SKM-1 treated with dmso at 0.1 percent for 144 hours (cell line): ENCODE results near the gene BACH2.
"Not testable (repeated sequence)": the region's sequence is repeated elsewhere in the genome, so short reads cannot be mapped to it uniquely, and the experiment has no call there.

ENCODE experiments used
- DNase-seq: peaks from one replicate; lab custom pipeline; 2025; ENCODE audit not compliant: unreplicated experiment; lab: John Stamatoyannopoulos, UW

Gene BACH2

DNA sequence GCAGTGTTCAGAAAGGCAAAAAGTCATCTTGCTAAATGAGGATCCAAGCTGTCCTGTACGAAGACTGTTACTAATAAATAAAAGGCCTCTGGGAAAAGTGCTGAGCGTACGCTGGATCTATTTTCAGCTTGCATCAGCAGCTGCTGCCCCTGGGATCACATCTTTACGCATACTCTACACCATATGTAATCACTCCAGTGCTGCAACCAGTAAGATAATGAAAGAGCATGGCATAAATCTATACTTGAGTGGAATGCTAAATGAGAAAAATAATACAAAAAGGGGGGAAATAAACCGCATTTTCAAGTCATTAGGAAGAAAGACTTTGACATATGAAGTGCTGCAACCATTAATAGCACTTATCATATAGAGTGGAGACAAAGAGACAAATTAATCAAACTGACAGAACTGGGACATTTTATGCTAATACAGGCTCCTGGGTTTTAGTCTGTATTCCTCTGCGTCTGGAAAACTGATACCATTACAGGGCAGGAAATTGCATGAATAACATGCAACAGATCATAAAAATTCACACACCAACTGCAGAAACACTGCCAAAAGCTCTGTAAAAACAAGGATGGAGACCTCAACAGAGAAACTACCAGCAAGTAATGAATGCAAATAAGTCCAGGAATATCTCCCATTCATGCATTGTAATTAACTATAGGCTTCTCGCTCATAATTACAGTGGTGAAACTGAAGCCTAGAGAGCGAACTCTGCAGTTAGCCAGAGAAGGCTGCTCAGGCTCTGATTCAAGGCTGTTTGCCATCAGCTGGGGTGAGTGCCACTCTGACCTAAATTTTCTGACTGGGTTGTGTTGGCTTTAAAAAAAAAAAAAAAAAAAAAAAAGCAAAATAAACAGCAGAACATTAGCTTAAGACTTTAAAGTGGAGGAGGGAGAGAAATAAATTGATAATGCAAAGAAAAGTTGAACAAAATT is 318.6 kb downstream of the BACH2 start:
- no peak for DNase-seq

DNA sequence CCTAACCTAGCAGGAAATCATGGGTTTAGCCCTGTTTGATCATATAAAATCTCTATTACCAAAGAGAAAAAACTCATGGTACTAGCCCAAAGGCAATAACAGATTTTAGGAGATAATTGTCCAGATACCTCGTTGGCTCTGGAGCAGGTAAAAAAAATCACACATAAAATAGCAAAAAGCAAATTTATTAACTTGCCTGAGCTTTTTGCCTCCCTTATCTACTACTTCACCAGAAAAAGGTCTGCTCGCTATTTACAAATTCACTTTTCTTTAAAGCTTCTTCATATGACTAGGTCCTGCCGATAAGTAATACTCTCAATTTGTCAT is 320.0 kb downstream of the BACH2 start:
- no peak for DNase-seq

DNA sequence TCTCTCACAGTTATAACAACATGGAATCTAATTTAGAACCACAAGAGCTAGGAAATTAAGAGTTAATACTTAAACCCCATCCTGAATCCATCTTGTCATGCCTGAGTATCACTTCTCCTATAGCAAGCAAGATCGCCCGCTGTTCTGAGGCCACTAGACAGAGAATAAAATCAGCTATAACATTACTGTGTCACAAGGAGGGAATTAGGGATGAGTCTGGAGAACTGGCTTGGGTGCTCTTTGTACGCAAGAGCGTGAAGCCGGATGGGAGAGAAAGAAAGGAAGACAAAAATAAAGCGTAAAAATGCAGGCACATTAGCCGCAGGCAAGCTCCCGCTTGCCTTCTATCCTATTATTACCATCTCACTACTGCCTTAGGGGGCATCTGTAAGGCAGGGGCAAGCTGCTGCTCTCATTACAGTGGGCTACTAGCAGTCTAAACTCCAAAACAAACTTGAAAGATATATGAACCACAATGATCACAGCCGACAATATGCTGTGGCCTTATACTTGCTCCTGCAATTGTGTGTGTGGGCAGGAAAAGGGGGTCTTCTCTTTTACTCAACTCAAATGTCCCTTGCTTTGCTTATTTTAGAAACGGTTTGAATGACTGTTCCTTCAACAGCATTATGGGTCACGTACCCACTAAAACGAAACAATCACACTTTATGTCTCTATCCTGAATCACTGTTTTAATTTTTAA is 320.5 kb downstream of the BACH2 start:
- DNase-seq, result no peak

DNA sequence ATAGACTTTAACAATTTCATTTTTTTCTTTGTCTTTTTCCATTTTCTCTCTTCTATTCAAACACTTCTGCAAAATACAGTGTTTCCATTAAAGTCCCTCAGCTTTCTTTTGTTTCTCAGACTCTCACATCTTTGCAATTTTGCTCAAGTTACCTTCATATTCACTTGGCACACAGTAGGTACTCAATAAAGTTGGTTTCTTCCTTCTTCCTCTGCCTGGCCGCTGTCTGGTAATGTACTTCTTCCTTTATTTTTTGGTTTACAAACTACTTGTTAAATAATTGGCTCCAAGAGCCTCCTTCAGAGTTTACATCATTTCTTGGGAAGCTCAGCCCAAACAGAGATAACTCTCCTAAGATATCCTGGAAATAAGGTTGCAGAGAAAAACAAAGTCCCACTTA is 321.3 kb downstream of the BACH2 start:
- no peak for DNase-seq

DNA sequence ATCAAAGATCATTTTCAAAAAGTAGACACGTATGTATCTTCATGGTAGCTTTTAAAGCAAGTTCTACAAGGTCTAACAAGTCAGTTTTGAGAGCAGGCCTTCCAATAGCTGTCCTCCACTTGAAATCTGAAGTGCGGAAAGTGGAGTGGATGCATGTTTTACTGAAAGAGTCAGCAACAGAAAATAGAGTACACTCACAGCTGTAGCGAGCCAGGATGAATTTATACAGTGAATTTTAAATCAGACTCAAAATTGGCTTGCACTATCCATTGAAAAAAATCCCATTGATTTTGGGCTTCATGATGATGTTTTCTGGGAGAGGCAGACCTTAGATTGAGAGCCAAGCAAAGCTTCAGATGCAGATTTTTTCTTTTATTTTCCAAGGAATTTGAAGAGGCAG is 321.8 kb downstream of the BACH2 start:
- DNase-seq, result no peak

DNA sequence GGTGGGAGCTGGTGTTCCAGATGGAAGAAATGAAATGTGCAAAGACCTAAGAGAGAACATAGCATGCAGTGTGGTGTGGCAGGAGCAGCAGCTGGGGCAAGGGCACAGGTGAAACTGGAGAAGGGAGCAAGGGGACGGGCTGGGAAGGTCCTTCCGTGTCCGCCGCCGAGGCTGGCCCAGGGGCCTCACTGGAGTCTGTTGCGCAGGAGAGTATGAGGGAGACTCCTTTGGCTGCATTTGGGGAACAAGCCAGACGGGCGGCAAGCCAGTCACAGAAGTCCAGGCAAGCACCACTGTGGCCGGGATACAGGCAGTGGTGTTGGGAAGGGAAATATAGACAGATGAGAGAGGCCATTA is 324.6 kb downstream of the BACH2 start:
- DNase-seq, result no peak

DNA sequence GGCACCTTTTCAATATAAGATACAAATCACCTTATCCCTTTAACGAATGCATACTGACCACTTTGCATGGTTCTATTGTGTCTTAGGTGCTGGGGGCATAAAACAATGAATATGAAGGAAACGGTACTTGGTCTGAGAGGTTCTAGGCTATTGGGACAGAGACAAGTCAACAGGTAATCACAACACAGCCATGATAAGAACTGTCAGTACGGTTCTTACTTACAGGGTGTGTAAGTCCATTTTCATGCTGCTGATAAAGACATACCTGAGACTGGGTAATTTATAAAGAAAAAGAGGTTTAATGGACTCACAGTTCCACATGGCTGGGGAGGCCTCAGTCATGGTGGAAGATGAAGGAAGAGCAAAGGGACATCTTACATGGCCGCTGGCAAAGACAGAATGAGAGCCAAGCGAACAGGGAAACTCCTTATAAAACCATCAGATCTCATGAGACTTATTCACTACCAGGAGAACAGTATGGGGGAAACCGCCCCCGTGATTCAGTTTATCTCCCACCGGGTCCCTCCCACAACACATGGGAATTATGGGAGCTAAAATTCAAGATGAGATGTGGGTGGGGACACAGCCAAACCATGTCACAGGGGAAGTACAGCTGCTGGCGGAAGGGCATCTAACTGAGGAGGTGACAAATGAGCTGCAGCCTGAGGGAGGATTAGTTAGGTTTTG is 325.2 kb downstream of the BACH2 start:
- DNase-seq, result not testable (repeated sequence)

DNA sequence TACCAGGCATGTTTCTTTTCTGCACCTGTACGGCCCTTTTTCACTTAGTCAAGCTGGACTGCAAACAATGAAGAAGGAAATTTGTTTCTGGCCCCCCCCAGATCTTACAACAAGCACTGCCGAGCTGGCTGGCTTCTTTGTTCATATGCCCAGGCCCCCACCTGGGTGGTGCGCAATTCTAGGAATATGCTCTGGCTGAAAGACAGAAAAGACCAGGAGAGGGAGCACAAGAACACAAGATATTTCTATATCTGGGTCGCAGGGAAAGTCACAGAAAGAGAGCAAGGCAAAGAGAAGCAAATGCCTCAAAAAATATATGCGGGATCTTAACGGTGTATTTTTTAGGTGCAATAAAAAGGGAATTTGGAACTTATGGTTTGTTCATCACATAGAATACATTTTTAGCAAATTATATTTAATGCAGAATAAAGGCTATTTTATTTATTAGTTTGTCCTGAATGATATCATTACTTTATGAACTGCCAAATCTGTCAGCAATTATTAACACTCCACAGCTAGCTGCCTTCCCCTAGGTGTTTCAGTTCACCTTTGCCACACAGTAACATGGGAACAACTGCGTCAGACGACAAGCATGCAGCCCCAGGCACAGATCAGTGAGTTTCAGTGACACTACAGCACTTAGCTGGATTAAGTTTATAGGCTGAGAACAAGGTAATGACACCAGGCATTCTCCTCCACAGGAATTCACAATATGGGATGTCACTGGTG is 325.9 kb downstream of the BACH2 start:
- DNase-seq, result peak; percentile 62

DNA sequence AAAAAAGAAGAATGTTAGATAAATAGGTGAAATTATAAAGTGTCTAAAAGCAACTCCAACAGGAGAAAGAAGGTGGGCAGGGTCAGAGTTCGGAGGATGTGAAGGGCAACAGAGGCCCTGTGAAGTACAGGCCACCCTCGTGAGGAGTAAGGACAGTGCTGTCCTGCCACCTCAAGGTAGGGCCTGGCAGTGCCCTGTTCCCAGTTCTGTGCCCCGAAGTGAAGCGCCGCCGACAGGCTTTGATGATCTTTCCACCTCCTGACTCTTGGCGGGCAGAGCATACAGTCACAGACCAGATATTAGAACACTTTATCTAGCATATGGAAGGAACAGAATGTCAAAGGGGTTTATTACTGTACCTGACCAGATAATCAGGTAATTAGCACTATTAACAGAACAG is 326.6 kb downstream of the BACH2 start:
- DNase-seq, result no peak

DNA sequence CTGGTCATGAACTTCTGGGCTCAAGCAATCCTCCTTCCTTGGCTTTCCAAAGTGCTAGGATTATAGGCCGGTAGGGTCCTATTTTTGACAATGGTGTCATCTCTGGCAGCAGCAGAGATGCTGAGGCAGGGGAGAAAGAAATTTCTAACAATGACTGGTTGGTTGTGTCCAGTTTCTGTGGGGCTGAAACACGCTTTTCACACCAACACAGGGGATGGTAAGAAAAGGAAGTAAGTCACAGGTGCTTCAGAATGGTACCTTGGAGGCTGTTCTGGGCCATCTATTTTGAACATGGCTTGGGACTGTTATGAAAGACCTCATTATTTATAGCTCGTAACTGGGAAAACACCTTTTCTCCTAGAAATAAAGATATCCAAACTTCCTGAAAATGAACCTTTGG is 329.7 kb downstream of the BACH2 start:
- no peak for DNase-seq

DNA sequence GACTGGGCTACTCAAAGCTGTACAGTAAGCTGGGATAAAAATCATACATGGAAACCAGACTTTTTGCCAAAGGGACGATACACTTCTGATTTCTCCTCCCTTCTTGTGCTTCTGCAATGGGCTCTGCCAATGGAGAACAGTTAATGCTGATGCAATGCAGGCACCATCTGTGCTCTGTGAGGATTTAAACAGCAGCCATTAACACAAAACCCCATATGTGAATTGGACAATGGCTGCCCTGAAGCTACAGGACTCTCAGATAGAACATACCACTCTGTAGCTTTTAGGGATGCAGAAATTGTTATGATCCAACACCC is 330.5 kb downstream of the BACH2 start:
- DNase-seq, result no peak

DNA sequence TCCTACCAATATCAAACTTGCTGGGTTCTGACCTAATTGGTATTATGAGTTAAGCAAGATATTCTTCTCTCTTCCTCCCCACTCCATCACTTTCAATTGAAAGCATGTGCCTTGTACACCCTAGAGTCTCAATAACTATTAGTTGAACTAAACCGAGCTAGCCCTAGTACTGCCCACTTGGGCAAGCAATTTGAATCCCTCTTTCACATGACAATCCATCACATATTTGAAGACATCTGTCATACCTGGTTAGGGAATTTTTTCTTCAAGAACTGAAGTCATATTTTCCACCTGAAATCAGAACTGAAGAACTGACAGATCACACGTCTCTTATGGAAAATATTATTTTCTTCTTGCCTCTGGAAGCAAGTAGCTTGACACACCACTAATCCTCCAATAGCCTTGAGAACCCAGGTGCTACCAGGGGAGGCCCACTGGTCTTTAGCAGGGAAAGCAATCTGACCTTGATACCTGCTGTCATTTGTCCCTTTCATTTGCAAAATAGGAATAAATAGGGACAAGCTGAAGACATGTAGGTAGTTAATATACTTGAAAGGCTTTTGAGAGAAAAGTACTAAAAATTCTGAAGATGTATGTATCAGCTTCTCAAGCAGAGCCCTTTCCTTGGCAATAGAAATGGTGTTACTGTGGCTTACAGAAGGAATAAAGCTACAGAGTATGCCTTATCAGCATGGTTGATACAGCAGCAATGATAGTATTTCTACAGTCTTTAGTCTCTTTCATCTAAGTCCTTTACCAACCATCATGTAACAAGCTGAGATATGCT is 331.0 kb downstream of the BACH2 start:
- no peak for DNase-seq

DNA sequence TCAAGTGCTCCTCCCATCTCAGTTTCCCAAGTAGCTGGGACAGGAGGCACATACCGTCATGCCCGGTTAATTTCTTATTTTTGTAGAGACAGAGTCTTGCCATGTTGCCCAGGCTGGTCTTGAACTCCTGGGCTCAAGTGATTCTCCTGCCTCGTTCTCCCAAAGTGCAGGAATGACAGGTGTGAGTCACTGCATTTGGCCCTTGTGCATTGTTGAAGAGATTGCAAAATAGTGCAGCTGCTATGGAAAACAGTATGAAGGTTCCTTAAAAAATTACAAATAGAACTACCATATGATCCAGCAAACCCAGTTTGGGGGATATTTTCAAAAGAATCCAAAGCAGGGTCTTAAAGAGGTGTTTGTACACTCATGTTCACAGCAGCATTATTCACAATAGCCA is 333.3 kb downstream of the BACH2 start:
- DNase-seq, result no peak

DNA sequence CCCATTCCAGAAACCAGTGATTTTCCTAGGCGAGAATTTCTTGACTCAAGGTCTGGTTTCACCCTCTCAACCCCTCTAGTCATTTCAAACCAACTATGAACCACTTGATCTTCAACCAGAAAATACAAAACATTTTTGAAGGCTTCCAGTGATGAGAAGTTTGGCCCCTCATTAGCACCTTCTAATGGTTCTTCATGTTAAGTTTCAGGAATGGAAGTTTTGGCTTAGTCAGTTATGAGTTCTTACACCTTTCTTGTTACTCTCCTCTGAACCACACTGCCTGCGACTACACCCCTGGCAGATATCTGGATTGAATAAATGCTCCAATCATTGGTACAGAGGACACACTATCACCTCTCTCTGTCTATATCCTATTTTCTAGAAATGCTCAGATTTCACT is 335.2 kb downstream of the BACH2 start:
- DNase-seq, result no peak

DNA sequence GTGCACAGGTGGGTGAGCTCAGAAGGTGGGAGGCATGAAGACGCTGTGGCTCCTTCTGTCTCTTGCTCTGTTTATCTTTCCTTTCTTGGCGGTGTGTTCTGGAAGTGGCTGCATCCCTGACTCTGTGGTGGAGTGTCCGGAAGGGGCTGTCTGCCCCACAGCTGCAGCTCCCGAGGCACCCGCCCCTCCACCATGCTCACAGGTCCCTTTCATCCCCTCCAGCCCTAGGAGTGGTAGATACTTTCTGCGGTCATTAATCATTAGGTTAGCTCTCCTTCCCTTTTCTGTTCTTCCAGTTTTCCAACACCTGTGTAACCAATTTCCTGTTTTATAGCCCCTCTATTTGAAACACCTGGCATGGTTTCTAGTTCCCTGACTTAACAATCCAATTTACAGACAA is 336.8 kb downstream of the BACH2 start:
- no peak for DNase-seq

DNA sequence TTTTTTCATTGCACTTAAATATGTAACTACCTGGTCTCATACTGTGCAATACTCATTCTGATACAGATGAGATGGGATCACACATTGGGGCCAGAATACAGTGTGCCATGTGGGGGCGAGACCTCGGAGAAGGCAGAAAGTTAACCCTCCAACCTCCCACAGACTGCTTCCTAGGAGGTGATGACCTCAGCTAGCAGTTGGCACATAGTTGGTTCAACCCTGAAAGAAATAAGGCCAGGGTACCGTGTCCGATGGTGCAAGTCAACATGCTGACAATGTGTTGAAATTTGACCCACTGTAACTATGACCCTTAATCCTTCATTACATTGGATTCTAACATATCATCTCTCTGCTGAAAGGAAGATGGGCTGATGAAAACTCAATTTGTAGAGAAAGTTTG is 340.5 kb downstream of the BACH2 start:
- DNase-seq, result no peak

DNA sequence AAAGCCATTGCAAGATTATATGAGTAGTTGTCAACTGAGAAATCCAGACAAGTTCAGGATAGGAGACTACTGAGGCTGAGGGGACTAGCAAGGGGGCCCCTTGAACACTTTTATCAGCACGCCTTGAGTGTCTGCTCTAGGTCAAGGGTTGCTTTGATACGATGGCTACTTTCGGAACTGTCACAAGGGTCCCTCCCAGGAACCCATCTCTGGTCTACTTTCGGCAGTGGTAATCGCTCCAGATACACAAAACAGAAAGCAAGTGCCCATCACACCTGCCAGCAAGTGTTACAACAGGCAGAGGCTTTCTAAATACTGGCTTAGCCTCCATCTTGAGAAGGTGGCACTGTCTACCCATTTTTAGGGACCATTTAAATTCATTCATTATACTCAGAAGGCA is 341.3 kb downstream of the BACH2 start:
- no peak for DNase-seq

DNA sequence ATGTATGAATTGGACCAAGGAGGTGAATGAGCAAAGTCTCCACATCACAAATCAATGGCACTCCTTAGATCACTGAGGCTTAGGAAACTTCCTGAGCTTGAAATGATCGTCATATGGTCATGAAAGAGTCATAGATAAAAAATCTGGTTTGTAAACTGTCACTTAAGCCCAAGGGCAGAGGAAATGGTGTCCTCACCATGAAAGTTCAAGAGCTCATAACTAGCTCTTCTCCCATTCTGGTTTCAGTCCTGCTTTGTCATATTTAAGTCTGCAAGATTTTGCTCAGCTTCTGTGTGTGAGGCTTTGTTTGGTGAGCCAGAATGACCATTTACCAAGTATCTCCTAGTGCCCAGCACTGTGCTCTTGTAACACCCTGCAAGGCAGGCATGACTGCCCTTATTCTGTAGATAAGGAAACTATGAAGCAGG is 341.9 kb downstream of the BACH2 start:
- DNase-seq, result no peak

DNA sequence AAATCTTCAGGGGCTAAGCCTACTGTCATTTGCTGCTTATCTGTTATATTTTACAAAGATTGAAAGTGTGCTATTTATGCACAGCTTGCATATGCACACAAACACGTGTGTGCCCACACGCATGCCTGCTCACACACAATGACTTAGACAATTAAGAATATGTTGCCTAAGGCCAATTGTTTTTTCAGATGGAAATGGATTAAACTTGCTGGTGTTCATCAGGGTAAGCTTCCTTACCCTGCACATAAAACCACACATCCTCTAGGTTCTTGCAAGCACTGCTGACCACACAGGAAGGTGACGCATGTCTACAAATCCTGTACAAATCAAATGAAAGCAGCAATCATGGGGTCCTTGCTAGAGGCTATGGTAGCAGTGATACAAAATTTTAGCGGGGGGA is 344.0 kb downstream of the BACH2 start:
- peak; percentile 29 for DNase-seq

DNA sequence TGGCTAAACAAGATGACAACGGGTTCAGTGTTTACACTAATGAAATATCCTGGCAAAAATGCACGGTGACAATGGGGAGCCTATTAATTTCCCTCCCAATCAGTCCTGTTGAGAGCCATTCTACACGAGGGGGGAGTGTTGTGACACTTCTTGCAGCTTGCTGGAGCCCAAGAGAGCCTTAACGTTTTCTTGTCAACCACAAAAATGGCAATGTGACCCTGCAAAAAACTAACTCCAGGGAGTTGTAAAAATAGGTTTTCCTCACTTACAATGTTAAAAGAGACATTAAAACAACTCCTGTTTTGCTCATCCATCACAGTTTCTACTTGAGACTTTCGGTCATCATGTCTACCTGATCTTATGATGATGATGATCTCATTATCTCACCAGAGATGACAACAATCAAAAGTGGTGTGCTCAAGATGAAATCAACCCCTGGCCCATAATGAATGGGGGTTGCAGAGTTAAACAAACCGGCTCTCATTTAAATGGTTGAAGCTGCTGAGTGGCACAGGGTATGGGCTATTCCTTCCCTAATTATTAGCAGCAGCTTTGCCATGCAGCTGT is 344.5 kb downstream of the BACH2 start:
- no peak for DNase-seq
